Testis (tissue), 3 donors: ENCODE data around the gene PCDHA1. TPM values are rescaled to one million over a fixed set of nuclear protein-coding genes. Genes with fewer than 3 reads are reported as not detected.
"Not testable (repeated sequence)": the region's sequence is repeated elsewhere in the genome, so short reads cannot be mapped to it uniquely, and the experiment has no call there.

Source experiments
- DNase-seq: peaks from one replicate; pipeline ENCODE4 v3.0.0-alpha.2; 2019
- H3K27ac ChIP-seq, 2 donors: fragments of 200-600 bp; sonication (generic); one replicate each; pipeline ENCODE4 v1.5.1; 2019
- H3K27me3 ChIP-seq: fragments of 200-600 bp; sonication (generic); one replicate; pipeline ENCODE4 v1.5.1; 2019
- H3K36me3 ChIP-seq: fragments of 200-600 bp; sonication (generic); one replicate; pipeline ENCODE4 v1.5.1; 2017; ENCODE audit warnings: low read depth; ENCODE audit errors: missing control alignments
- H3K4me1 ChIP-seq: fragments of 200-600 bp; sonication (generic); one replicate; pipeline ENCODE4 v1.5.1; 2019
- H3K4me3 ChIP-seq, 2 donors: fragments of 200-600 bp; sonication (generic); one replicate each; pipeline ENCODE4 v1.5.1; 2017 to 2019
- H3K9me3 ChIP-seq: fragments of 200-600 bp; sonication (generic); one replicate; pipeline ENCODE4 v1.5.1; 2017
- POLR2A ChIP-seq: fragments of 450-650 bp; IDR thresholded peaks from one replicate; pipeline ENCODE4 v1.6.1; 2017; ENCODE audit warnings: antibody characterized with exemption, mild to moderate bottlenecking, moderate library complexity
- WGBS, 2 donors: methylation state at CpG; one replicate each; pipeline ENCODE4 v1.1.5; 2018; 5-methylcytosine and 5-hydroxymethylcytosine counted together
- intact Hi-C: fragments of 100-400 bp; cut with DNase I; formaldehyde crosslinking; loops from one replicate; pipeline ENCODE4 v1.15.1; 2023; ENCODE audit warnings: low total_unique reads
- polyA plus RNA-seq: library from polyadenylated mRNA; stranded (reverse); fragments of 350-450 nt; fragmentation: Illumina TruSeq; extraction: RNeasy Lipid Tissue Mini Kit (QIAGEN cat#74804); gene quantifications from one replicate; pipeline ENCODE4 v1.2.3, GENCODE V29; 2014; ENCODE audit warnings: low read depth, low replicate concordance; ENCODE audit not compliant: insufficient read depth
- total RNA-seq, 2 donors: library from RNA; depleted of rRNA; stranded (reverse); fragments of >200 nt; gene quantifications; one replicate each; pipeline ENCODE4 v1.2.3, GENCODE V29; 2016
- TF ChIP-seq, protein P1 (sequence below), 3 experiments: fragments of 450-650 bp in 2 of 3; fragments of 200-600 bp in 1 of 3; sonication (generic) in 1 of 3; IDR thresholded peaks; one replicate each; pipeline ENCODE4 v1.5.1; 2016 to 2019; ENCODE audit warnings: antibody characterized with exemption in 3 of 3, mild to moderate bottlenecking in 2 of 3, moderate library complexity in 1 of 3

The PCDHA1 gene
- total and polyA plus RNA-seq, 3 donors from 2014 or later: 1.7 to 2.6 (median 1.8) TPM

DNA sequence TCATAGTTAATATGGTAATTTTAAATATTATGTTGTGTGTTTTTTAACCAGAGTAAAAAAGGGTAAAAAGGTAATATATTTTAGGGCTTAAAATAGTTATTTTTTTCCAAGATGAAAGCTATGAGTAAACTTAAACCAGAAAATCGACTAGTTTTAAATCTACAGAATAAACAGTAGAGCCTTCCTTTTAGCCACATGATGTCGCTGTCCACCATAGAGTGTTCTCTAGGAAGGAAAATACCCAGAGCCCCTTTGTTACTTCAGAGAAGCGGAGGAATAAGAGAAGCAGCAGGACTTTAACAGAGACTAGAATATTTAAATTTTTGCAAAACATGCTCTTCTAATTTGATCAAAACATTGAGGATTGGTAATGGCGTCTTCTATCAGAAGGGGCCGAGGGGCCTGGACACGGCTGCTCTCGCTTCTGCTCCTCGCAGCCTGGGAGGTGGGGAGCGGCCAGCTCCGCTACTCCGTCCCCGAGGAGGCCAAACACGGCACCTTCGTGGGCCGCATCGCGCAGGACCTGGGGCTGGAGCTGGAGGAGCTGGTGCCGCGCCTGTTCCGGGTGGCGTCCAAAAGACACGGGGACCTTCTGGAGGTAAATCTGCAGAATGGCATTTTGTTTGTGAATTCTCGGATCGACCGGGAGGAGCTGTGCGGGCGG is 8.8 kb downstream of the PCDHA1 start, which contains the start of gene PCDHA2:
Gene PCDHA2, plus strand, starts transcription at position 258 of the 664 bp plus-strand sequence.
- no peaks in the 10 kb centered on the region for H3K4me1 ChIP-seq
- no peaks in the 10 kb centered on the region for H3K9me3 ChIP-seq
- intact Hi-C loops: no loop called here
- no peaks in the 10 kb centered on the region for H3K36me3 ChIP-seq
- no peak for DNase-seq
- TF ChIP-seq, protein P1, sequence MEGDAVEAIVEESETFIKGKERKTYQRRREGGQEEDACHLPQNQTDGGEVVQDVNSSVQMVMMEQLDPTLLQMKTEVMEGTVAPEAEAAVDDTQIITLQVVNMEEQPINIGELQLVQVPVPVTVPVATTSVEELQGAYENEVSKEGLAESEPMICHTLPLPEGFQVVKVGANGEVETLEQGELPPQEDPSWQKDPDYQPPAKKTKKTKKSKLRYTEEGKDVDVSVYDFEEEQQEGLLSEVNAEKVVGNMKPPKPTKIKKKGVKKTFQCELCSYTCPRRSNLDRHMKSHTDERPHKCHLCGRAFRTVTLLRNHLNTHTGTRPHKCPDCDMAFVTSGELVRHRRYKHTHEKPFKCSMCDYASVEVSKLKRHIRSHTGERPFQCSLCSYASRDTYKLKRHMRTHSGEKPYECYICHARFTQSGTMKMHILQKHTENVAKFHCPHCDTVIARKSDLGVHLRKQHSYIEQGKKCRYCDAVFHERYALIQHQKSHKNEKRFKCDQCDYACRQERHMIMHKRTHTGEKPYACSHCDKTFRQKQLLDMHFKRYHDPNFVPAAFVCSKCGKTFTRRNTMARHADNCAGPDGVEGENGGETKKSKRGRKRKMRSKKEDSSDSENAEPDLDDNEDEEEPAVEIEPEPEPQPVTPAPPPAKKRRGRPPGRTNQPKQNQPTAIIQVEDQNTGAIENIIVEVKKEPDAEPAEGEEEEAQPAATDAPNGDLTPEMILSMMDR (IDR thresholded peaks at IDR 0.05): no peak
- TF ChIP-seq POLR2A: no peak
- H3K4me3 ChIP-seq: peak within 1 kb of the TSS in 1 of 2 donors; percentile 31
- no peak within 1 kb of the TSS for H3K27ac ChIP-seq
- peaks cover 3% of the 10 kb centered on the region for H3K27me3 ChIP-seq
- 14 to 22% methylated on average over 10 to 27 of the region's 27 CpGs for WGBS, 2 donors

DNA sequence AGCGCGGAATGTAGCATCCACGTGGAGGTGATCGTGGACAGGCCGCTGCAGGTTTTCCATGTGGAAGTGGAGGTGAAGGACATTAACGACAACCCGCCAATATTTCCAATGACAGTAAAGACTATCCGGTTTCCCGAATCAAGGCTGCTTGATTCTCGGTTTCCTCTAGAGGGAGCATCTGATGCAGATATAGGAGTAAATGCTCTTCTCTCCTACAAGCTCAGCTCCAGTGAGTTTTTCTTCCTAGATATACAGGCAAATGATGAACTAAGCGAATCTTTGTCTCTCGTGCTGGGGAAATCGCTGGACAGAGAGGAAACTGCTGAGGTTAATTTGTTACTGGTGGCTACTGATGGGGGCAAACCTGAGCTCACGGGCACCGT is 9.3 kb downstream of the PCDHA1 start:
- H3K4me3 ChIP-seq: no peak overlapping the region
- H3K27ac ChIP-seq: no peak overlapping the region
- H3K9me3 ChIP-seq: no peaks in the 10 kb centered on the region
- TF ChIP-seq, protein P1 (IDR thresholded peaks at IDR 0.05): no peak
- TF ChIP-seq POLR2A: no peak
- H3K27me3 ChIP-seq: no peaks in the 10 kb centered on the region
- H3K4me1 ChIP-seq: no peaks in the 10 kb centered on the region
- WGBS, 2 donors: 16 to 20% methylated on average over 14 to 15 of the region's 15 CpGs
- no peak for DNase-seq
- H3K36me3 ChIP-seq: no peaks in the 10 kb centered on the region
- intact Hi-C loops: no loop called here

DNA sequence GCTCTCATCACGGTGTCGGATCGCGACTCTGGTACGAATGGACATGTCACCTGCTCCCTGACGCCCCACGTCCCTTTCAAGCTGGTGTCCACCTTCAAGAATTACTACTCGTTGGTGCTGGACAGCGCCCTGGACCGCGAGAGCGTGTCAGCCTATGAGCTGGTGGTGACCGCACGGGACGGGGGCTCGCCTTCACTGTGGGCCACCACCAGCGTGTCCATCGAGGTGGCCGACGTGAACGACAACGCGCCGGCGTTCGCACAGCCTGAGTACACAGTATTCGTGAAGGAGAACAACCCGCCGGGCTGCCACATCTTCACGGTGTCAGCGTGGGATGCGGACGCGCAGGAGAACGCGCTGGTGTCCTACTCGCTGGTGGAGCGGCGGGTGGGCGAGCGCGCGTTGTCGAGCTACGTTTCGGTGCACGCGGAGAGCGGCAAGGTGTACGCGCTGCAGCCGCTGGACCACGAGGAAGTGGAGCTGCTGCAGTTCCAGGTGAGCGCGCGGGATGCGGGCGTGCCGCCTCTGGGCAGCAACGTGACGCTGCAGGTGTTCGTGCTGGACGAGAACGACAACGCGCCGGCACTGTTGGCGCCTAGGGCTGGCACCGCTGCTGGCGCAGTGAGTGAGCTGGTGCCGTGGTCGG is 10.3 kb downstream of the PCDHA1 start:
- H3K4me3 ChIP-seq, H3K9me3 ChIP-seq, H3K27ac ChIP-seq, H3K4me1 ChIP-seq, H3K27me3 ChIP-seq, intact Hi-C loops, H3K36me3 ChIP-seq, DNase-seq: not testable (repeated sequence)
- 41 to 50% methylated on average over 39 to 70 of the region's 72 CpGs for WGBS, 2 donors

DNA sequence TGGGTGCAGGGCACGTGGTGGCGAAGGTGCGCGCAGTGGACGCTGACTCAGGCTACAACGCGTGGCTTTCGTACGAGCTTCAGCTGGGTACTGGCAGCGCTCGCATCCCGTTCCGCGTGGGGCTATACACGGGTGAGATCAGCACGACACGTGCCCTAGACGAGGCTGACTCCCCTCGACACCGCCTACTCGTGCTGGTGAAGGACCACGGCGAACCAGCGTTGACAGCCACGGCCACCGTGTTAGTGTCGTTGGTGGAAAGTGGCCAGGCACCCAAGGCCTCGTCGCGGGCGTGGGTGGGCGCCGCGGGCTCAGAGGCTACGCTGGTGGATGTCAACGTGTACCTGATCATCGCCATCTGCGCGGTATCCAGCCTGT is 10.8 kb downstream of the PCDHA1 start:
- no peak overlapping the region for H3K4me3 ChIP-seq
- H3K27ac ChIP-seq: no peak overlapping the region
- no peak for TF ChIP-seq POLR2A
- TF ChIP-seq, protein P1 (IDR thresholded peaks at IDR 0.05): no peak
- H3K36me3 ChIP-seq: no peaks in the 10 kb centered on the region
- H3K4me1 ChIP-seq: no peaks in the 10 kb centered on the region
- 18 to 43% methylated on average over 14 to 33 of the region's 39 CpGs for WGBS, 2 donors
- H3K27me3 ChIP-seq: no peaks in the 10 kb centered on the region
- DNase-seq: no peak
- intact Hi-C loops: no loop called here
- H3K9me3 ChIP-seq: no peaks in the 10 kb centered on the region

DNA sequence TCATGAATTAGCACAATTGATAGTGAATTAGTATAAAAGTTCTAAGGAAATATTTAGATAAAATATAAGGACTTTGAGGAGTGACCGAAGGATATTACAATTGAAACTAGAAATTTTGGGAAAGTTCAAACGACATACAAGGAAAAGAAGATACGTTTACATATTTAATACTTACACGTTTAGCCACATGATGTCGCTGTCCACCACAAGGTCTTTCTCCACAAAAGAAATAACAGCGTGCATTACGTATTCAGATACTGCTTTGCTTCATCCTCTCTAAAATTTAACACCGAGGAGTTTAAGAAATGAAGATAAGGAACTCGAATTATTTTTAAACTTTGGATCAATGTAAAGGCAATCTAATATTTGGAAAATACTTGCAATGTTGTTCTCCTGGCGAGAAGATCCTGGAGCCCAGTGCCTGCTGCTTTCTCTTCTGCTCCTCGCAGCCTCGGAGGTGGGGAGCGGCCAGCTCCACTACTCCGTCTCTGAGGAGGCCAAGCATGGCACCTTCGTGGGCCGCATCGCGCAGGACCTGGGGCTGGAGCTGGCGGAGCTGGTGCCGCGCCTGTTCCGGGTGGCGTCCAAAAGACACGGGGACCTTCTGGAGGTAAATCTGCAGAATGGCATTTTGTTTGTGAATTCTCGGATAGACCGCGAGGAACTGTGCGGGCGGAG is 15.0 kb downstream of the PCDHA1 start, which contains the start of gene PCDHA3:
Gene PCDHA3, plus strand, starts transcription at position 242 of the 678 bp plus-strand sequence.
- TF ChIP-seq POLR2A: no peak
- TF ChIP-seq, protein P1 (IDR thresholded peaks at IDR 0.05): peak in 2 of 3 experiments; percentile 27 to 32
- intact Hi-C loops: no loop called here
- H3K4me3 ChIP-seq: peak within 1 kb of the TSS; percentile 18 to 47
- H3K9me3 ChIP-seq: no peaks in the 10 kb centered on the region
- no peak within 1 kb of the TSS for H3K27ac ChIP-seq
- DNase-seq: peak; percentile 48
- H3K27me3 ChIP-seq: no peaks in the 10 kb centered on the region
- WGBS, 2 donors: 11 to 14% methylated on average over 24 to 29 of the region's 29 CpGs
- no peaks in the 10 kb centered on the region for H3K36me3 ChIP-seq
- H3K4me1 ChIP-seq: no peaks in the 10 kb centered on the region
